Measurements from ENCODE around the gene SRL.

Gene SRL

GRCh38 chr16:4283441-4283840 is 41.6 kb upstream of the SRL start:
- TF ChIP-seq CTCF (IDR thresholded peaks at IDR 0.05; ENCODE audit: low read depth, low read length) = no peak
- TF ChIP-seq MYC (IDR thresholded peaks at IDR 0.05; ENCODE audit: low read depth, low read length) = no peak
- no peak for TF ChIP-seq MAX (IDR thresholded peaks at IDR 0.05; ENCODE audit: low read depth, low read length)
- DNase-seq (ENCODE audit: low read depth) = no peak
- no peak overlapping the region for H3K4me3 ChIP-seq (ENCODE audit: low read depth, low read length)

GRCh38 chr16:4280625-4281024 is 38.7 kb upstream of the SRL start:
- no peak overlapping the region for H3K4me3 ChIP-seq (ENCODE audit: low read depth, low read length)
- TF ChIP-seq POLR2A (IDR thresholded peaks at IDR 0.05; ENCODE audit: extremely low read depth, insufficient read length) (no peak), MYC (IDR thresholded peaks at IDR 0.05; ENCODE audit: low read depth, low read length) (no peak), MAX (IDR thresholded peaks at IDR 0.05; ENCODE audit: low read depth, low read length) (no peak), CTCF (IDR thresholded peaks at IDR 0.05; ENCODE audit: low read depth, low read length) (no peak)
- no peak for DNase-seq (ENCODE audit: low read depth)

GRCh38 chr16:4277987-4278513 is 36.2 kb upstream of the SRL start:
- no peak for TF ChIP-seq MYC (IDR thresholded peaks at IDR 0.05; ENCODE audit: low read depth, low read length)
- no peak for TF ChIP-seq CTCF (IDR thresholded peaks at IDR 0.05; ENCODE audit: low read depth, low read length)
- TF ChIP-seq POLR2A (IDR thresholded peaks at IDR 0.05; ENCODE audit: extremely low read depth, insufficient read length) = no peak
- no peak for TF ChIP-seq MAX (IDR thresholded peaks at IDR 0.05; ENCODE audit: low read depth, low read length)
- DNase-seq (ENCODE audit: low read depth) = no peak
- no peak overlapping the region for H3K4me3 ChIP-seq (ENCODE audit: low read depth, low read length)

GRCh38 chr16:4275861-4276260 is 34.0 kb upstream of the SRL start:
- no peak for TF ChIP-seq MYC (IDR thresholded peaks at IDR 0.05; ENCODE audit: low read depth, low read length)
- no peak for TF ChIP-seq CTCF (IDR thresholded peaks at IDR 0.05; ENCODE audit: low read depth, low read length)
- no peak for TF ChIP-seq POLR2A (IDR thresholded peaks at IDR 0.05; ENCODE audit: extremely low read depth, insufficient read length)
- TF ChIP-seq MAX (IDR thresholded peaks at IDR 0.05; ENCODE audit: low read depth, low read length) = no peak
- H3K4me3 ChIP-seq (ENCODE audit: low read depth, low read length) = no peak overlapping the region
- DNase-seq (ENCODE audit: low read depth) = no peak

GRCh38 chr16:4273858-4274311 is 32.0 kb upstream of the SRL start:
- DNase-seq (ENCODE audit: low read depth) = peak; percentile 79
- H3K4me3 ChIP-seq (ENCODE audit: low read depth, low read length) = peak overlapping the region; percentile 53
- TF ChIP-seq MAX (IDR thresholded peaks at IDR 0.05; ENCODE audit: low read depth, low read length) = no peak
- no peak for TF ChIP-seq POLR2A (IDR thresholded peaks at IDR 0.05; ENCODE audit: extremely low read depth, insufficient read length)
- no peak for TF ChIP-seq CTCF (IDR thresholded peaks at IDR 0.05; ENCODE audit: low read depth, low read length)
- TF ChIP-seq MYC (IDR thresholded peaks at IDR 0.05; ENCODE audit: low read depth, low read length) = no peak

All from NB4 (cell line).